ENCODE results near the gene MIGA2. TPM values are rescaled to one million over a fixed set of nuclear protein-coding genes. Genes with fewer than 3 reads are reported as not detected.

The MIGA2 gene
- total and polyA plus RNA-seq, 2 of the 8 experiments (the other 6 are each of a cell fraction or from before 2014, with no cell fraction given) = 24.6 to 39.0 TPM

DNA sequence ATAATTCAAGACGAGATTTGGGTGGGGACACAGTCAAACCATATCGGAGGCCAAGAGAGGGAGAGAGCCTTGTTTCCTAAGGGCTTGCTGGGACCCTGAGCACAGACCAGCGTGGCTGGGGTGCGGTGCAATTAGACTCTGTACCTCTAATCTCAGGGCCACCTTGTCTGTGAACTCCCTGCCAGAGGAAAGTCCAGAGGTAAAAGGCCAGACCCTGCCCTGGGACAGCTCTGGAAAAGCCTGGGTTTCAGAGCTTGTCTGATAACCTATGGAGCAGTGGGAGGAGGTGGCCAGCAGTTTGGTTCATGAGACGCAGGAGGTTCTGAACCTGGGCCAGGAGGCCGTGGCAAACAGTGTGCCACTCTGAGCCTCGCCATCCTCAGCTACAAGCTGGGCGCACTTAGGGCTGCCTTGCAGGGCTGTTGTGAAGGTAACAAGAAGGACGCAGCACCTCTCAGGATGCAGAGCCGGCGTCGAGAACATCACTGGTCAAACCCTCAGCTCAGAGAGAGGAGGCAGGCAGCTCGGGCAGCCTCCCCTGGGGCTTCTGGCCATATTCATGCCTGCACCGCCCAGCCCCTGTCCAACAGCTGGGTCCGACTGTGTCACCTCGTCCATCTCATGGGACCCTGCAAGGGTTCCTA is 39.7 kb downstream of the MIGA2 start:
- ChIA-PET CTCF (ENCODE audit: partially characterized antibody) (no interaction called here), POLR2A (ENCODE audit: partially characterized antibody) (no interaction called here)
- H4K91ac ChIP-seq (replicated peaks; ENCODE audit: insufficient read length, low read length) = no peak overlapping the region
- no peak overlapping the region; the same call in 1 of the 2 replicates for H2BK15ac ChIP-seq (ENCODE audit: low read length)
- peaks cover 6 to 12% (median 11%) of the 10 kb centered on the region in 4 experiments for H3K4me1 ChIP-seq (replicated peaks in 1 of 4; ENCODE audit: control insufficient read depth in 3 of 4, insufficient read depth in 4 of 4, low read length in 3 of 4)
- no peak overlapping the region for H3K4ac ChIP-seq (replicated peaks; ENCODE audit: insufficient read length, low read depth, low read length)
- no peak overlapping the region for H2BK20ac ChIP-seq (ENCODE audit: low read length)
- H3K4me3 ChIP-seq (ENCODE audit: extremely low read depth in 1 of 4, insufficient read depth in 2 of 4, low read depth in 3 of 4, low read length in 4 of 4) = no peak overlapping the region
- no peak for DNase-seq (ENCODE audit: low read depth in 1 of 2, low spot score in 2 of 2)
- H4K5ac ChIP-seq (ENCODE audit: insufficient read length, low read depth, low read length) = no peak overlapping the region
- WGBS, 2 experiments (ENCODE audit: extremely low coverage in 1 of 2, insufficient coverage in 1 of 2, insufficient read length in 1 of 2, insufficient replicate concordance in 2 of 2, low coverage in 1 of 2, low lambda C conversion rate in 2 of 2, missing lambda C conversion rate in 1 of 2) = 93% methylated on average over 16 of the region's 16 CpGs; no CpG with 5 or more reads in 1 of the 2 experiments
- no peak overlapping the region for H3K14ac ChIP-seq (ENCODE audit: insufficient read length)
- H3K9me3 ChIP-seq (ENCODE audit: insufficient read depth in 2 of 2, low read depth in 1 of 2, low read length in 1 of 2) = no peaks in the 10 kb centered on the region
- no peak overlapping the region for H3K27ac ChIP-seq (ENCODE audit: low read depth, low read length)
- H3K18ac ChIP-seq (ENCODE audit: extremely low read depth, low read length) = no peak overlapping the region
- no peak overlapping the region for H3K9ac ChIP-seq (replicated peaks in 1 of 4; ENCODE audit: extremely low read depth in 1 of 4, low read depth in 3 of 4, low read length in 3 of 4)
- H4K20me1 ChIP-seq (replicated peaks in 1 of 2; ENCODE audit: control insufficient read depth in 1 of 2, insufficient read depth in 2 of 2, low read length in 2 of 2) = peaks cover 0 to 2% of the 10 kb centered on the region in 2 experiments
- no peak overlapping the region for H2BK120ac ChIP-seq (replicated peaks; ENCODE audit: low read depth, low read length)
- no peaks in the 10 kb centered on the region for H3K79me1 ChIP-seq (ENCODE audit: low read depth, low read length)
- no peak overlapping the region for H4K8ac ChIP-seq (ENCODE audit: extremely low read depth, insufficient read depth, low read length)
- no peak overlapping the region for H2BK5ac ChIP-seq (ENCODE audit: low read depth, low read length)
- no peak overlapping the region for H3K4me2 ChIP-seq (ENCODE audit: insufficient read depth in 1 of 2, low read depth in 2 of 2, low read length in 2 of 2)
- H3K56ac ChIP-seq (replicated peaks; ENCODE audit: insufficient read length, low read depth, low read length) = no peak overlapping the region
- H3K36me3 ChIP-seq (ENCODE audit: control insufficient read depth in 2 of 4, insufficient read depth in 4 of 4, low read length in 3 of 4) = no peaks in the 10 kb centered on the region
- FAIRE-seq = no peak
- H3K23me2 ChIP-seq (ENCODE audit: low read depth, low read length) = peaks cover 4% of the 10 kb centered on the region; the same call in 1 of the 2 replicates
- H3K23ac ChIP-seq (ENCODE audit: insufficient read length) = no peak overlapping the region
- no peak overlapping the region; the same call in 1 of the 2 replicates for H2BK12ac ChIP-seq (ENCODE audit: low read depth, low read length)
- H2AK5ac ChIP-seq (ENCODE audit: low read depth, low read length) = no peak overlapping the region
- no peaks in the 10 kb centered on the region for H3K27me3 ChIP-seq (replicated peaks in 1 of 4; ENCODE audit: control insufficient read depth in 3 of 4, extremely low read depth in 1 of 4, insufficient read depth in 3 of 4, low read length in 3 of 4)
- no peak overlapping the region for H2AFZ ChIP-seq (ENCODE audit: low read length)
- peaks cover 0 to 10% of the 10 kb centered on the region in 2 experiments; a peak in 1 of 4 replicates for H3K79me2 ChIP-seq (ENCODE audit: control insufficient read depth in 1 of 2, insufficient read depth in 2 of 2, low read length in 2 of 2)
- TF ChIP-seq POLR2A (IDR thresholded peaks at IDR 0.05; ENCODE audit: control extremely low read depth in 1 of 2, low read depth in 2 of 2, low read length in 2 of 2) (no peak), TBP (IDR thresholded peaks at IDR 0.05; ENCODE audit: low read depth, low read length) (no peak), EZH2 (IDR thresholded peaks at IDR 0.05; ENCODE audit: low read depth, low read length, severe bottlenecking) (no peak), SIN3A (conservative IDR thresholded peaks at IDR 0.05 in 1 of 2, IDR thresholded peaks at IDR 0.05 in 1 of 2; ENCODE audit: low read depth in 1 of 2, low read length in 2 of 2) (no peak), CBX8 (IDR thresholded peaks at IDR 0.05; ENCODE audit: borderline replicate concordance, low read depth, low read length) (no peak), ASH2L (IDR thresholded peaks at IDR 0.05; ENCODE audit: low read length) (no peak), POLR2AphosphoS5 (IDR thresholded peaks at IDR 0.05; ENCODE audit: low read depth, low read length) (no peak), SIX5 (IDR thresholded peaks at IDR 0.05; ENCODE audit: low read depth, low read length) (no peak), NRF1 (IDR thresholded peaks at IDR 0.05; ENCODE audit: low read depth, low read length) (no peak), HDAC6 (IDR thresholded peaks at IDR 0.05; ENCODE audit: low read depth, low read length) (no peak), SP2 (IDR thresholded peaks at IDR 0.05; ENCODE audit: low read length) (no peak), SP1 (IDR thresholded peaks at IDR 0.05; ENCODE audit: low read depth, low read length) (no peak), FOSL1 (IDR thresholded peaks at IDR 0.05; ENCODE audit: insufficient read depth, low read depth, low read length) (no peak)
- TF ChIP-seq, protein P1, sequence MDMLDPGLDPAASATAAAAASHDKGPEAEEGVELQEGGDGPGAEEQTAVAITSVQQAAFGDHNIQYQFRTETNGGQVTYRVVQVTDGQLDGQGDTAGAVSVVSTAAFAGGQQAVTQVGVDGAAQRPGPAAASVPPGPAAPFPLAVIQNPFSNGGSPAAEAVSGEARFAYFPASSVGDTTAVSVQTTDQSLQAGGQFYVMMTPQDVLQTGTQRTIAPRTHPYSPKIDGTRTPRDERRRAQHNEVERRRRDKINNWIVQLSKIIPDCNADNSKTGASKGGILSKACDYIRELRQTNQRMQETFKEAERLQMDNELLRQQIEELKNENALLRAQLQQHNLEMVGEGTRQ (IDR thresholded peaks at IDR 0.05; ENCODE audit: low read length) = no peak

All from H1 (cell line).